Inflammatory macrophage (primary cell): ENCODE results near the gene FAM111A.
A peak's percentile ranks its signal among the peaks of the same experiment; 100 is the strongest.

Experiments
- DNase-seq, 2 donors: peaks; one replicate each; pipeline ENCODE4 v3.0.0-alpha.2; 2020 to 2022

Gene FAM111A

DNA sequence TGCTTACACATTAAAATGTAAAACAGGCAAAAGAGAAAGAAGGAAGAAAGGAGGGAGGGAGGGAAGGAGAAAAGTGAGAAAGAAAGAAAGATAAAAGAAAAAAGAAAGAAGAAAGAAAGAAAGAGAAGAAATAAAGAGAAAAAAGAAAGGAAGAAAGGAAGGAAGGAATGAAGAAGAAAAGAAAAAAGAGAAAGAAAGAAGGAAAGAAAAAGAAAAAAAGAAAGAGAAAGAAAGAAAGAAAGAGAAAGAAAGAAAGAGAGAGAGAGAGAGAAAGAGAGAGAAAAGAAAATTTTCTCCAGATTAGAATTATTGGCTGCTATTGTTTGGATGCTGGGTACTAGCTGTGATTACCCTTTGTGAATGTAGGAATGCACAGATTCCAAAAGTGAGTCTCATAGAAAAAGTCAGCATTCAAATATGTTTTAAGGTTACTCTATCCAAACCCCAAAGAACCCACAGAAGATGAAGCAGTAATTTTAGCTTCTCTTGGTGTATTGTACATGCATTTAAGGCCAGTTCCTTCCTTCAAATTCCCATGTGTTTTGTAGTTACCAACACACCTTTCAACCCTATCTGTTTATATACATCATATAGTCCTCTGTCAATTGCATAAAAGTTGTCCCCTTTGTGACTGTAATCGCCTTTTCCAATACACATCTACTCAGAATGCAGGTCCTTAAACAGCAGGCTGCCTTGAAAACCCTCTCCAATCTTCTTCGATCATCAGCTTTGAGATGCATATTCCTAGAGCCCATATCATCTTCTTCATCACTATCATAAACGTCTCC, 789 bp upstream of the FAM111A start:
- DNase-seq: no peak

- DNase-seq: no peak
These were observed 1.4 kb downstream of the FAM111A start for GRCh38 chr11:59144096-59144495.

DNA sequence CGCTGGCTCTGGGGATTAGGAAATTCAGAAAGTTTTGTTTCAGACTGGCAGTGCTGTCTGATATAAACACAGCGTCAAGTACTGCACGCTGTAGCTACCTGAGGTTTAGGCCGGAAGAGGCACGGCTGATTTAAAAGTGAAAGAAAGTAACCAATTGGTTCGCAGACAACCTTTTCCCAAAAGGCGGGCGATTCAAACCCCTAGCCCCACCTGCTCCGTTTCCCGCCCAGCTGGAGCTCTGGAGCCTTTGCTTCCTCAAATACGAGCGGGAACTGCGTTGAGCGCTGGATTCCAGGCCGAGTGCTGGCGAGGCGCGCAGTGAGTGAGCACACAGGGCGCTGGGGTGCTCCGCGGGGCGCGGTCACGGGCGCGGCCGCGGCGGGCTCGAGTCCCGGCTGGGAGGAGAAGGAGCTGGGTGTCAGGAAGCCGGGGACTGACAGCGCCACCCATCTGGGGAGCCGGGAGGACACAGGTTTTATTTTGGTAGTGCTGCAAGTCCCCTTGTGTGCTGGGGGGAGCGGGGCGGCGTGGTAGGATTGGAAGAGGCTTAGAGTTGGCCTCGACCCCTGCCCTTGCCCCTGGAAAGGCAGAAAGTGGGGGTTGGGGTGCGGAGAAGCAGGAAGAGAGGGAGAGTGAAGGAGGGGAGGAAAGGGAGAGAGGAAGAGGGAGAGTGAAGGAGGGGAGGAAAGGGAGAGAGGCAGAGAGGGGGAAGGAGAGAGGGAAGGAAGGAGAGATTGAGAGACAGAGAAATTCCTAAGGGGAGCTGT, 2.1 kb downstream of the FAM111A start:
- DNase-seq: peak; percentile 86 to 88

GRCh38 chr11:59145534-59145933, 2.9 kb downstream of the FAM111A start:
- DNase-seq: peak; percentile 78 to 92

DNA sequence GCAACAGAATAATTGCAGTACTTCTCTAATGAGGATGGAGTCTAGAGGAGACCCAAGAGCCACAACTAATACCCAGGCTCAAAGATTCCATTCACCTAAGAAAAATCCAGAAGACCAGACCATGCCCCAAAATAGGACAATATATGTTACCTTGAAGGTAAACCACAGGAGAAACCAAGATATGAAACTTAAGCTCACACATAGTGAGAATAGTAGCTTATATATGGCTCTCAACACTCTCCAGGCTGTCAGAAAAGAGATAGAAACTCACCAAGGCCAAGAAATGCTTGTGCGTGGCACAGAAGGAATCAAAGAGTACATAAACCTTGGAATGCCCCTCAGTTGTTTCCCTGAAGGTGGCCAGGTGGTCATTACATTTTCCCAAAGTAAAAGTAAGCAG, 9.1 kb downstream of the FAM111A start:
- DNase-seq: no peak

- DNase-seq: no peak
These were observed 9.8 kb downstream of the FAM111A start for GRCh38 chr11:59152312-59152951.

DNA sequence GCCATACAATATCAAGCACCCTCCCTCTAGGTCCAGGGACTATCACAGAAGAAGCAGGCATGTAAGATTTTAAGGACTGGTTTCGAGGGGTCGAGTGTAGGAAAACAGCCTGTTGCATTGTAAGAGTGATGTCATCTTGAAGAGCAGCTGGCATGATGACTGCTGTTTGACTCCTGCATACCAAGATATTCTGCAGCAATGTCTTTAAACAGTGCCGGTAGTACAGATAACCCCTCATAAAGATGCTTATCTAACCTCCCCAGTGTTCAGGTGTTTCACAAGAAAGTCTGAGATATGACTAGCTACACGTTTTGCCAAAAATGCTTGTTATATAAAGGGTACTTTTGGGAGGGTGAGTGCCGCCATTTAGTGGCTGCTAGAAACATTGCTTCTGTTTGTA, 12.0 kb downstream of the FAM111A start:
- DNase-seq: no peak

DNA sequence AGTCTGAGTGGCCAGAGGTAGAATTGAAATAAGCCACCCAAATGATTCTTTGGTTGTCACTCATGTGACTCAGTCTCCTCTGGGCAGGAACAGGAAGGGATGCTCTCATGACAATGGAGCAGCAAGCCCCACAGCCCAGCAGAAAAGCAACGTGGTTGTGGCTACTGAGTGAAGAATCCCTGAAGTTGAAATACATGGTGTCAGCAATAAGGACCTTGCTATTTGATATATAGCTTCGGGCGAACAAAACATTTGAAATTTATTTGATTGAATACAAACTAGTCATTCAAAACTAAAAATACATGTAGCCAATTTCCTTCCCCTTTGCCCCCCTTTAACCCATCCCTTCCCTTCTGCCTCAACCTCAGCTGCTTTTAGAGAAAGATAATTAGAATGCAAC, 14.8 kb downstream of the FAM111A start:
- no peak for DNase-seq

DNA sequence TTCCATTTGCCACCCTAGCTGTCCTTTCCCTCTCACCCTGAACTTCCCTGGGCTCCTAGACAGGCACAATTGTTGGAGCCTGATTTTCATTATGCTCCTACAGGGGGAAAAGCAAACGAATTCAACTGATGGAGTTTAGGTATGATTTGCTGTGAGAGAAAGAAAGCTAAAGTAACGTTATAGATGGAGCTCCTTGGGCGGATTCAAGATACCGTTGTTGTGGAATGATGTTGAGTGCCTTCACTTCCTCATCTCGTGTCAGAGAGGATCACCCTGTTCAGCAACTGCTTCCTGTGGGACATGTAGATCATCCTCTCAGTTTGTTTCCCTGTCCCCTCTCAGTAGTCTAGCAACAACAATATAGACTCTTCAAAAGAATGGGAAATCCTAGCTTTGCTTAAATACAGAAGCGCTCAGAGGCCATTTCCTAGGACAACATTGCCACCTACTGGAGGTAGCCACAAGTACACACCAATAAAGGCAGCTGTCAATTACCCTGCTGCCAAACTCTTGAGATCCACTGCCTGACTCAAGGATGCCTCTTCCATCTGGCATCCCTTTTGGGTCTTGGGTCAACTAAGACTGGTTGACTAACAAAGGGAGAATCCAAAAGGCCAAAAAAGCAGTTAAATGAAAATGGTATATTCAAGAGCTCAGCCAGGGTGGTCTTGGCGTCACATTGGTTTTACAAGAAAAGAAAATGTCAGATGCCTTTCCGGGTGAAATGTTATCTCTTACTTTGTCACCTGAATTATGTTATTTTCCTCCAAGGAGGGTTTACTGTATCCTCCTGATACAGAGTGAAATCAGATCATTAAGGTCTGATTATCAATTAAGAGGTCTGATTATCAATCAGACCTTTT, 15.8 kb downstream of the FAM111A start:
- peak; percentile 85 for DNase-seq

DNA sequence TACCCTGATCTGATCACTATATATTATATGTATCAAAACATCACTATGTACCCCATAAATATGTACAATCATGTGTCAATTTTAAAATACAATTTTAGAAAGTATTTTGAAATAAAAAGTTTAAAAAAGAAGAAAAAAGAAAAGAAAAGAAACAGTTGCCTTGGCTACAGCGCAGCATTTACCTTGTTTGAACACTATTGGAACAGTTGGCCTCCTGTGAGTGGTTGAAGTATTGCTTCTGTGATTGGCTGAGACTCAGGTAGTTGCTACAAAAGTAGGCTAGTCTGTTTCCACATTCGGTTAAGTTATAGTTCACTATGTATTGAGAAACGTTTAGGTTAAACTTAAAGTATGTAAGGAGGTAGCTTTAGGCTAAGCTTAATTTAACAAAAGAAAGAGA, 21.4 kb downstream of the FAM111A start:
- no peak for DNase-seq

DNA sequence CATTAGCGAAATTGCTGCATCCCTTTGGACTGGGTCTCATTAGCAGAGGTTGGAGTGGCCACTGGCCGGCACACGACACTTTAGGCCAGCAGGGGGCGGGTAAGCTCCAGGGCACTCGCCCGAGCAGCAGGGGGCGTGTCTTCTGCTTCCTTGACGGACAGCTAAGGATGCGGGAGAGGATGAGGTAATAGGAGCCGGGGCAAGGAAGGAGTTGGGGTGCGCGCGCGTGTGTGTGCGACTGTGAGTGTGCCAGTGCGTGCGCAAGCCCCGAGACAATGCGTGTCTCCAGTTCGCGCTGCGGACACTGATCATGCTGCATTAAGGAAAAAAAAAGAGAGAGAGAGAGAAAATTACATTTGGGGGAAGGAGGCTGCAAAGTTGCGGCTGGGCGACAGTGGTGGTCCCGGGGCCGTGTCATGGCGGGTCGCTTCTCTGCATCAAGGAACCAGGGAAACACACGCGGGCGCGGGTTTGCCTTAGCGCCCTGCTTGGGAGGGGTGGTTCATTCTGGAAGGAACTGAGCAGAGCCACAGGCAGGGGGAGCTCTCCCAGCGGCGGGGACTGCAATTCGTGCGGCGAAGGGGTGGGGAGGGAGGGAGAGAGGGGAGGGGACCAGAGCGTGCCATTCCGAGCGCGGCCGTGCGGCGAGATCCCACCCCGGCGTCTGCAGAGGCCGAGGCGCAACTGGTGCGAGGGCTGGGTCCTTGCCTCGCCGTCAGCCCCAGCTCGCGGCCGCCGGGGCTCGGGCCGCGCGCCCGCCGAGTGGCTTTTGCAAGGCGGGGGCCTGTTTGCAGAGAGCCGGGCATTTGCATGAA, 29.1 kb downstream of the FAM111A start, which contains the start of gene DTX4:
DTX4 (plus strand) TSS at position 625 of the 815 bp plus-strand sequence. CDS start 464 bp downstream, outside the sequence.
- DNase-seq: peak; percentile 89 to 92

- peak in 1 of 2 donors; percentile 42 for DNase-seq
These were observed 29.9 kb downstream of the FAM111A start for GRCh38 chr11:59172345-59173079.

- peak; percentile 47 to 60 for DNase-seq
These were observed 30.7 kb downstream of the FAM111A start for GRCh38 chr11:59173080-59173963.

- peak in 1 of 2 donors; percentile 22 for DNase-seq
These were observed 31.5 kb downstream of the FAM111A start for GRCh38 chr11:59173964-59174663.

GRCh38 chr11:59174664-59175033, 32.0 kb downstream of the FAM111A start:
- no peak for DNase-seq

- DNase-seq: no peak
These were observed 32.4 kb downstream of the FAM111A start for GRCh38 chr11:59175091-59175501.

DNA sequence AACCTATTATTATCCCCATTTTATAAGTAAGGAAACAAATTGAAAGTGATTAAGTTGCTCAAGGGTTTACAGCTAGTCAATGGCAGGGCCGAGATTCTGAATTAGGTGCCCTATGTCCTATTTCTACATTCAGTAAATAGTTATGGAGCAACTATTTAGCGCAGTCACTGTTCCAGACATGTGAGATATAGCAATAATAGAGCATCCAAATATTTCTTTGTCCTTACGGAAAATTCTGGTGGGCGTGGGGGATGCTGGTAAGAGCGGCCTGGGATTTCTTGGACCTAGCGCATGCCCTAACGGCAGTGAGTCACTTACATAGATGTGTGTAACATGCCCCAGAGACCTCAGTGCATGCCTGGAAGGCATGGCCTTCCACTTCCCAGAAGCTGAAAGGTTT, 33.7 kb downstream of the FAM111A start:
- DNase-seq: no peak

DNA sequence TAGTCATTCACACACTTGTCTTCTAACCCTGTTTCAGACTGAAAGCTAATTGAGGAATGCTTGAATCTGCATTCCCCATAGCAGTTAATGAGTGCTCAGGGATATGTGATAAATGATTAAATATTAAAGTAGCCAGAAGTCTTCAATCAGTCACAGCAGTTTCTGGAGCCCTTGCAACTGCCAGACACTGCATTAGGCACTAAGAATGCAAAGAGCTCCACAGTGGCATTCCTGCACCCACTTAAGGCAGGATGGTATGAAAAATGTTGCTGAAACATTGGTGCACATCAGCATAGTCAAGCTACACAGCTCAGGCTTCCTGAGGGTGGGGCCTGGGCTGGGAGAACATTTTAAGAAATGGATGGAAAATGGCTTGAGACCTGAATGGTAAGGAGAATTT, 35.7 kb downstream of the FAM111A start:
- DNase-seq: no peak

DNA sequence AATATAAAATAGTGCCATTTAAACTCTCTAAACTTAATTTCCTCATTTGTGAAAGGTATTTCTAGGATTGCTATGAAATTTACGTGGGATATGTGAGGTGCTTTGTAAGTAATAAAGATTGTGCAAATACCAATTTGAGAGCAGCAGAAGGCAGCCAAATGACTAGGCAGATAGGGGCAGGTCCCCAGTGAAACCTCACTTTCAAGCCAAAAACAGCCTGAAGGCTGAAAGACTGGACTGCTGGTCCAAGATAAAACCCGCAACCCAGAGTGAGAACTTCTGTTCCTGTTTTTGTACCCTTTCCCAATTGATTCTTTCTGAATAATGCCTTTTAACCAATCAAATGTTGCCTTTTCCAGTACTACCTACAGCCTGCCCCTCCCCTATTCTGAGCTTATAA, 36.5 kb downstream of the FAM111A start:
- DNase-seq: no peak
